AG09309 (cell line): Measurements from ENCODE around the gene HSH2D.
"Not testable (repeated sequence)": the region's sequence is repeated elsewhere in the genome, so short reads cannot be mapped to it uniquely, and the experiment has no call there.

ENCODE experiments used
- DNase-seq: peaks from one replicate; pipeline ENCODE4 v3.0.0-alpha.2; 2010; ENCODE audit warnings: low read depth
- H3K4me3 ChIP-seq: 2 replicates; pipeline ENCODE4 v1.5.1; 2011; ENCODE audit warnings: mild to moderate bottlenecking, low read depth, low read length, moderate library complexity; ENCODE audit not compliant: control insufficient read depth
- CTCF ChIP-seq: IDR thresholded peaks from 2 replicates; pipeline ENCODE4 v1.5.1; 2011; ENCODE audit warnings: mild to moderate bottlenecking, low read depth, low read length, inconsistent platforms; ENCODE audit not compliant: insufficient read depth, control insufficient read depth; ENCODE audit errors: missing control alignments

The HSH2D gene

GRCh38 chr19:16175954-16176353 is 32.5 kb downstream of the HSH2D start:
- no peak for DNase-seq
- TF ChIP-seq CTCF, result no peak
- H3K4me3 ChIP-seq, result no peak overlapping the region

GRCh38 chr19:16178866-16179265 is 35.4 kb downstream of the HSH2D start:
- DNase-seq, result not testable (repeated sequence)

GRCh38 chr19:16180611-16181010 is 37.1 kb downstream of the HSH2D start:
- DNase-seq, result peak; percentile 54
- no peak for TF ChIP-seq CTCF
- no peak overlapping the region for H3K4me3 ChIP-seq

More at GRCh38 chr19:16178866-16179265, 35.4 kb downstream of the HSH2D start:
- not testable (repeated sequence) for H3K4me3 ChIP-seq

GRCh38 chr19:16184665-16185122 is 41.2 kb downstream of the HSH2D start:
- H3K4me3 ChIP-seq, result peak overlapping the region; percentile 78
- no peak for DNase-seq
- no peak for TF ChIP-seq CTCF

GRCh38 chr19:16185123-16185767 is 41.8 kb downstream of the HSH2D start, which contains the start of gene FAM32A:
FAM32A (plus strand) TSS chr19:16185410; CDS start chr19:16185443, 33 bp downstream.
- H3K4me3 ChIP-seq, result peak within 1 kb of the TSS; percentile 78
- TF ChIP-seq CTCF, result peak; percentile 10
- peak; percentile 95 for DNase-seq

- H3K4me3 ChIP-seq, result peak overlapping the region; percentile 78
- peak; percentile 58 for TF ChIP-seq CTCF
- DNase-seq, result no peak
Measured at GRCh38 chr19:16185768-16186123, 42.3 kb downstream of the HSH2D start.

GRCh38 chr19:16188521-16188920 is 45.0 kb downstream of the HSH2D start:
- no peak overlapping the region for H3K4me3 ChIP-seq
- DNase-seq, result no peak
- no peak for TF ChIP-seq CTCF
